Gastrocnemius medialis (tissue), 4 donors: Measurements from ENCODE around the gene PDCL3. TPM values are rescaled to one million over a fixed set of nuclear protein-coding genes. Genes with fewer than 3 reads are reported as not detected.

Experiments
- ATAC-seq, 2 donors: fragments of 150-250 bp; one replicate each; pipeline ENCODE4 v1.9.1; 2016
- DNase-seq, 2 donors: peaks; one replicate each; pipeline ENCODE4 v3.0.0-alpha.2; 2019
- H3K27ac ChIP-seq, 4 donors: fragments of 200-600 bp; sonication (generic); 1 replicate in 1 of 4; 2 replicates in 3 of 4; pipeline ENCODE4 v1.5.1; 2016 to 2018; ENCODE audit warnings: mild to moderate bottlenecking in 2 of 4, moderate library complexity in 1 of 4
- H3K27me3 ChIP-seq, 3 donors: fragments of 200-600 bp; sonication (generic) in 2 of 3; 1 replicate in 1 of 3; 2 replicates in 2 of 3; pipeline versions ENCODE4 v1.5.1 to v1.6.0; 2016 to 2019; ENCODE audit warnings: mild to moderate bottlenecking in 1 of 3, moderate library complexity in 1 of 3
- H3K36me3 ChIP-seq, 2 donors: fragments of 200-600 bp; sonication (generic) in 1 of 2; one replicate each; pipeline ENCODE4 v1.5.1; 2017 to 2018
- H3K4me1 ChIP-seq, 2 donors: fragments of 200-600 bp; sonication (generic) in 1 of 2; one replicate each; pipeline ENCODE4 v1.5.1; 2016 to 2017; ENCODE audit warnings: mild to moderate bottlenecking in 2 of 2
- H3K4me3 ChIP-seq, 4 donors: fragments of 200-600 bp; sonication (generic) in 3 of 4; 1 replicate in 1 of 4; 2 replicates in 3 of 4; pipeline ENCODE4 v1.5.1; 2016 to 2019; ENCODE audit warnings: mild to moderate bottlenecking in 2 of 4
- H3K9me3 ChIP-seq, 3 donors: fragments of 200-600 bp; sonication (generic) in 2 of 3; 1 replicate in 1 of 3; 2 replicates in 2 of 3; pipeline ENCODE4 v1.5.1; 2016 to 2019
- CTCF ChIP-seq, 5 experiments: fragments of 450-650 bp in 3 of 5; fragments of 200-600 bp in 2 of 5; sonication (generic) in 2 of 5; IDR thresholded peaks in 4 of 5; conservative IDR thresholded peaks in 1 of 5; 1 replicate in 4 of 5; 2 replicates in 1 of 5; pipeline ENCODE4 v1.5.1; 2016 to 2019; ENCODE audit warnings: antibody characterized with exemption in 5 of 5, mild to moderate bottlenecking in 3 of 5, moderate library complexity in 3 of 5
- POLR2A ChIP-seq, 2 donors: fragments of 450-650 bp; IDR thresholded peaks; one replicate each; pipeline ENCODE4 v1.6.1; 2017; ENCODE audit warnings: antibody characterized with exemption in 2 of 2, mild to moderate bottlenecking in 2 of 2, moderate library complexity in 2 of 2
- in situ Hi-C, 4 donors: fragments of 200-750 bp; cut with MboI; loops; one replicate each; pipeline versions ENCODE4 v1.15.0 to v1.8.0; 2017; ENCODE audit warnings: low sequenced_read_pairs in 4 of 4
- intact Hi-C: fragments of 100-400 bp; cut with DNase I; formaldehyde crosslinking; loops from one replicate; pipeline ENCODE4 v1.15.1; 2023; ENCODE audit warnings: low total_unique reads
- total RNA-seq, 4 donors: library from RNA; depleted of rRNA; stranded (reverse); fragments of >200 nt; gene quantifications; one replicate each; pipeline versions ENCODE4 v1.1.0 to v1.2.3, GENCODE V29; 2016

The PDCL3 gene
- total RNA-seq, 4 donors from 2014 or later, result 16.6 to 37.3 (median 27.8) TPM

- no peaks in the 10 kb centered on the region for H3K9me3 ChIP-seq
- no peaks in the 10 kb centered on the region for H3K36me3 ChIP-seq
- in situ Hi-C loops (loop anchor here in 2 of 4 donors (25.0 kb wide), 2 partner anchors 538 to 563 kb away; partner anchors contain the start of gene TBC1D8 (in 1 of the 2)), intact Hi-C loops (no loop called here)
- ATAC-seq, result no peak
- no peak for DNase-seq
- no peak overlapping the region for H3K27ac ChIP-seq
- no peak for TF ChIP-seq CTCF (IDR thresholded peaks at IDR 0.05 in 4 of 5, conservative IDR thresholded peaks at IDR 0.05 in 1 of 5)
- no peak for TF ChIP-seq POLR2A (IDR thresholded peaks at IDR 0.05)
- H3K4me3 ChIP-seq, result no peak overlapping the region
- H3K27me3 ChIP-seq, result no peaks in the 10 kb centered on the region
- H3K4me1 ChIP-seq, result no peaks in the 10 kb centered on the region
Measured at GRCh38 chr2:100624536-100624935, 61.7 kb downstream of the PDCL3 start.

- no peak overlapping the region for H3K4me3 ChIP-seq
- no peak overlapping the region for H3K27ac ChIP-seq
- intact Hi-C loops (no loop called here), in situ Hi-C loops (no loop called here)
- H3K4me1 ChIP-seq, result no peaks in the 10 kb centered on the region
- ATAC-seq, result no peak
- no peak for TF ChIP-seq CTCF (IDR thresholded peaks at IDR 0.05 in 4 of 5, conservative IDR thresholded peaks at IDR 0.05 in 1 of 5)
- TF ChIP-seq POLR2A (IDR thresholded peaks at IDR 0.05), result no peak
- H3K36me3 ChIP-seq, result no peaks in the 10 kb centered on the region
- no peaks in the 10 kb centered on the region for H3K27me3 ChIP-seq
- no peak for DNase-seq
- no peaks in the 10 kb centered on the region for H3K9me3 ChIP-seq
Measured at GRCh38 chr2:100625717-100626116, 62.9 kb downstream of the PDCL3 start.

Other genes with a start within 250 kb of the PDCL3 start
- 1 to 10 TPM; 5.0 to 8.8 (median 7.6) TPM for gene LONRF2, start 240.5 kb upstream of the PDCL3 start, total RNA-seq
- 1 to 10 TPM; 3.3 to 7.4 (median 5.5) TPM for gene CHST10, start 145.3 kb upstream of the PDCL3 start, total RNA-seq
- not detected for gene NMS, start 92.5 kb upstream of the PDCL3 start, total RNA-seq